Measurements from ENCODE around the gene TTBK2.

Gene TTBK2

GRCh38 chr15:42734076-42734672 is 186.4 kb downstream of the TTBK2 start:
- Histone ChIP-seq H3K9me3 (ENCODE audit: low read length) (no peaks in the 10 kb centered on the region), H3K36me3 (ENCODE audit: insufficient read depth, low read length) (peaks cover 57% of the 10 kb centered on the region), H2AFZ (ENCODE audit: low read depth, low read length) (no peak overlapping the region), H3K4me1 (ENCODE audit: insufficient read depth, low read length) (peaks cover 10% of the 10 kb centered on the region), H3K27me3 (ENCODE audit: insufficient read depth, low read length) (no peaks in the 10 kb centered on the region), H3K4me3 (ENCODE audit: low read length) (no peak overlapping the region)

- peaks cover 67% of the 10 kb centered on the region for H3K36me3 ChIP-seq (ENCODE audit: insufficient read depth, low read length)
These were observed 187.6 kb downstream of the TTBK2 start for GRCh38 chr15:42733027-42733426.

GRCh38 chr15:42732095-42732827 is 188.3 kb downstream of the TTBK2 start:
- H3K36me3 ChIP-seq (ENCODE audit: insufficient read depth, low read length), result peaks cover 74% of the 10 kb centered on the region
- no peaks in the 10 kb centered on the region for H3K27me3 ChIP-seq (ENCODE audit: insufficient read depth, low read length)
- H3K4me3 ChIP-seq (ENCODE audit: low read length), result no peak overlapping the region
- H2AFZ ChIP-seq (ENCODE audit: low read depth, low read length), result no peak overlapping the region
- H3K9me3 ChIP-seq (ENCODE audit: low read length), result no peaks in the 10 kb centered on the region
- peaks cover 6% of the 10 kb centered on the region for H3K4me1 ChIP-seq (ENCODE audit: insufficient read depth, low read length)

More at GRCh38 chr15:42733027-42733426, 187.6 kb downstream of the TTBK2 start:
- Histone ChIP-seq H3K27me3 (ENCODE audit: insufficient read depth, low read length) (no peaks in the 10 kb centered on the region), H3K9me3 (ENCODE audit: low read length) (no peaks in the 10 kb centered on the region), H3K4me1 (ENCODE audit: insufficient read depth, low read length) (peaks cover 10% of the 10 kb centered on the region), H3K4me3 (ENCODE audit: low read length) (no peak overlapping the region), H2AFZ (ENCODE audit: low read depth, low read length) (no peak overlapping the region)

- Histone ChIP-seq H3K4me3 (ENCODE audit: low read length) (no peak overlapping the region), H3K36me3 (ENCODE audit: insufficient read depth, low read length) (peaks cover 82% of the 10 kb centered on the region), H3K4me1 (ENCODE audit: insufficient read depth, low read length) (peaks cover 5% of the 10 kb centered on the region), H3K27me3 (ENCODE audit: insufficient read depth, low read length) (no peaks in the 10 kb centered on the region), H2AFZ (ENCODE audit: low read depth, low read length) (no peak overlapping the region), H3K9me3 (ENCODE audit: low read length) (no peaks in the 10 kb centered on the region)
These were observed 189.1 kb downstream of the TTBK2 start for GRCh38 chr15:42731461-42731860.

- H3K4me3 ChIP-seq (ENCODE audit: low read length), result no peak overlapping the region
- H3K36me3 ChIP-seq (ENCODE audit: insufficient read depth, low read length), result peaks cover 91% of the 10 kb centered on the region
- H3K4me1 ChIP-seq (ENCODE audit: insufficient read depth, low read length), result no peaks in the 10 kb centered on the region
- H2AFZ ChIP-seq (ENCODE audit: low read depth, low read length), result no peak overlapping the region
- no peaks in the 10 kb centered on the region for H3K9me3 ChIP-seq (ENCODE audit: low read length)
- H3K27me3 ChIP-seq (ENCODE audit: insufficient read depth, low read length), result no peaks in the 10 kb centered on the region
These were observed 190.0 kb downstream of the TTBK2 start for GRCh38 chr15:42730536-42730935.

- Histone ChIP-seq H2AFZ (ENCODE audit: low read depth, low read length) (no peak overlapping the region), H3K4me3 (ENCODE audit: low read length) (no peak overlapping the region), H3K9me3 (ENCODE audit: low read length) (no peaks in the 10 kb centered on the region), H3K27me3 (ENCODE audit: insufficient read depth, low read length) (no peaks in the 10 kb centered on the region), H3K4me1 (ENCODE audit: insufficient read depth, low read length) (no peaks in the 10 kb centered on the region), H3K36me3 (ENCODE audit: insufficient read depth, low read length) (peaks cover 92% of the 10 kb centered on the region)
These were observed 190.4 kb downstream of the TTBK2 start for GRCh38 chr15:42730135-42730534.

GRCh38 chr15:42729409-42729808 is 191.2 kb downstream of the TTBK2 start:
- no peaks in the 10 kb centered on the region for H3K27me3 ChIP-seq (ENCODE audit: insufficient read depth, low read length)
- no peaks in the 10 kb centered on the region for H3K9me3 ChIP-seq (ENCODE audit: low read length)
- no peaks in the 10 kb centered on the region for H3K4me1 ChIP-seq (ENCODE audit: insufficient read depth, low read length)
- no peak overlapping the region for H3K4me3 ChIP-seq (ENCODE audit: low read length)
- peaks cover 94% of the 10 kb centered on the region for H3K36me3 ChIP-seq (ENCODE audit: insufficient read depth, low read length)
- no peak overlapping the region for H2AFZ ChIP-seq (ENCODE audit: low read depth, low read length)

- Histone ChIP-seq H3K4me3 (ENCODE audit: low read length) (no peak overlapping the region), H3K27me3 (ENCODE audit: insufficient read depth, low read length) (no peaks in the 10 kb centered on the region), H3K36me3 (ENCODE audit: insufficient read depth, low read length) (peaks cover 94% of the 10 kb centered on the region), H3K4me1 (ENCODE audit: insufficient read depth, low read length) (no peaks in the 10 kb centered on the region), H3K9me3 (ENCODE audit: low read length) (no peaks in the 10 kb centered on the region), H2AFZ (ENCODE audit: low read depth, low read length) (no peak overlapping the region)
These were observed 191.6 kb downstream of the TTBK2 start for GRCh38 chr15:42728972-42729371.

GRCh38 chr15:42728560-42728959 is 192.0 kb downstream of the TTBK2 start:
- H3K27me3 ChIP-seq (ENCODE audit: insufficient read depth, low read length), result no peaks in the 10 kb centered on the region
- no peak overlapping the region for H3K4me3 ChIP-seq (ENCODE audit: low read length)
- peaks cover 92% of the 10 kb centered on the region for H3K36me3 ChIP-seq (ENCODE audit: insufficient read depth, low read length)
- H3K4me1 ChIP-seq (ENCODE audit: insufficient read depth, low read length), result no peaks in the 10 kb centered on the region
- no peak overlapping the region for H2AFZ ChIP-seq (ENCODE audit: low read depth, low read length)
- H3K9me3 ChIP-seq (ENCODE audit: low read length), result no peaks in the 10 kb centered on the region

- Histone ChIP-seq H2AFZ (ENCODE audit: low read depth, low read length) (no peak overlapping the region), H3K27me3 (ENCODE audit: insufficient read depth, low read length) (no peaks in the 10 kb centered on the region), H3K4me3 (ENCODE audit: low read length) (no peak overlapping the region), H3K36me3 (ENCODE audit: insufficient read depth, low read length) (peaks cover 93% of the 10 kb centered on the region), H3K9me3 (ENCODE audit: low read length) (no peaks in the 10 kb centered on the region), H3K4me1 (ENCODE audit: insufficient read depth, low read length) (no peaks in the 10 kb centered on the region)
These were observed 192.7 kb downstream of the TTBK2 start for GRCh38 chr15:42727750-42728381.

- Histone ChIP-seq H3K36me3 (ENCODE audit: insufficient read depth, low read length) (peaks cover 78% of the 10 kb centered on the region), H3K9me3 (ENCODE audit: low read length) (no peaks in the 10 kb centered on the region), H3K27me3 (ENCODE audit: insufficient read depth, low read length) (no peaks in the 10 kb centered on the region), H2AFZ (ENCODE audit: low read depth, low read length) (no peak overlapping the region), H3K4me1 (ENCODE audit: insufficient read depth, low read length) (no peaks in the 10 kb centered on the region), H3K4me3 (ENCODE audit: low read length) (no peak overlapping the region)
These were observed 194.5 kb downstream of the TTBK2 start for GRCh38 chr15:42726114-42726513.

- H3K4me1 ChIP-seq (ENCODE audit: insufficient read depth, low read length), result no peaks in the 10 kb centered on the region
- H2AFZ ChIP-seq (ENCODE audit: low read depth, low read length), result no peak overlapping the region
- H3K4me3 ChIP-seq (ENCODE audit: low read length), result no peak overlapping the region
- no peaks in the 10 kb centered on the region for H3K27me3 ChIP-seq (ENCODE audit: insufficient read depth, low read length)
- no peaks in the 10 kb centered on the region for H3K9me3 ChIP-seq (ENCODE audit: low read length)
- peaks cover 73% of the 10 kb centered on the region for H3K36me3 ChIP-seq (ENCODE audit: insufficient read depth, low read length)
These were observed 195.2 kb downstream of the TTBK2 start for GRCh38 chr15:42725331-42725903.

- Histone ChIP-seq H3K4me1 (ENCODE audit: insufficient read depth, low read length) (no peaks in the 10 kb centered on the region), H3K4me3 (ENCODE audit: low read length) (no peak overlapping the region), H3K36me3 (ENCODE audit: insufficient read depth, low read length) (peaks cover 73% of the 10 kb centered on the region), H3K9me3 (ENCODE audit: low read length) (no peaks in the 10 kb centered on the region), H2AFZ (ENCODE audit: low read depth, low read length) (no peak overlapping the region), H3K27me3 (ENCODE audit: insufficient read depth, low read length) (no peaks in the 10 kb centered on the region)
These were observed 196.3 kb downstream of the TTBK2 start for GRCh38 chr15:42724276-42724675.
